A549 (cell line): ENCODE measurements around the gene RABGAP1L. TPM values are rescaled to one million over a fixed set of nuclear protein-coding genes. Genes with fewer than 3 reads are reported as not detected.

Experiments used
- ATAC-seq, 2 experiments: fragments of 200-7000 bp in 1 of 2; fragments of >200 bp in 1 of 2; cut with Nextera tagmentation in 1 of 2; cut with Tn5 transposase in 1 of 2; 3 replicates each; pipeline versions ENCODE4 v1.8.0 to v1.9.1; 2018 to 2020; ENCODE audit warnings: mild to moderate bottlenecking in 1 of 2, moderate library complexity in 1 of 2
- CTCF ChIA-PET: fragments of 300-600 bp; sonication (Branson Sonifier 250); formaldehyde crosslinking; extraction: SDS; loops from one replicate; lab custom pipeline; 2021; ENCODE audit warnings: antibody characterized with exemption, inconsistent platforms; lab: Yijun Ruan, JAX
- POLR2A ChIA-PET: fragments of 350-600 bp; formaldehyde crosslinking; extraction: SDS; loops from one replicate; lab custom pipeline; 2021; ENCODE audit warnings: antibody characterized with exemption, inconsistent platforms; lab: Yijun Ruan, JAX
- DNase-seq, 2 experiments: peaks; one replicate each; pipeline versions ENCODE4 v3.0.0 to v3.0.0-alpha.2; 2011 to 2016; ENCODE audit warnings: low read depth in 1 of 2, low spot score in 1 of 2
- FAIRE-seq: peaks from 2 replicates; lab custom pipeline; 2011; peaks lifted over from hg19 to GRCh38; lab: Jason Lieb, UNC
- H3K27ac ChIP-seq, 2 experiments: fragments of >200 bp; sonication (Bioruptor Twin); formaldehyde crosslinking; 3 replicates each; pipeline ENCODE4 v1.5.1; 2016 to 2017
- H3K4me1 ChIP-seq: fragments of >200 bp; sonication (Bioruptor Twin); formaldehyde crosslinking; 3 replicates; pipeline ENCODE4 v1.6.1; 2016
- H3K4me2 ChIP-seq: fragments of >200 bp; sonication (Bioruptor Twin); formaldehyde crosslinking; 3 replicates; pipeline ENCODE4 v1.6.1; 2016
- H3K4me3 ChIP-seq: fragments of >200 bp; sonication (Bioruptor Twin); formaldehyde crosslinking; 3 replicates; pipeline ENCODE4 v1.5.1; 2016
- H3K9me3 ChIP-seq: fragments of >200 bp; sonication (Bioruptor Twin); formaldehyde crosslinking; 3 replicates; pipeline ENCODE4 v1.6.1; 2016
- BHLHE40 ChIP-seq: IDR thresholded peaks from 2 replicates; pipeline ENCODE4 v1.6.1; 2012; ENCODE audit warnings: low read depth, low read length, inconsistent platforms
- CBX2 ChIP-seq: fragments of 200-600 bp; sonication (generic); IDR thresholded peaks from 2 replicates; pipeline ENCODE4 v1.6.1; 2016; ENCODE audit warnings: low read depth, mild to moderate bottlenecking, borderline replicate concordance
- GATA3 ChIP-seq: IDR thresholded peaks from 2 replicates; pipeline ENCODE4 v1.6.1; 2012; ENCODE audit warnings: borderline replicate concordance
- JUN ChIP-seq, 2 experiments: fragments of >200 bp; sonication (Bioruptor Twin); formaldehyde crosslinking; IDR thresholded peaks; 2 replicates in 1 of 2; 3 replicates in 1 of 2; pipeline ENCODE4 v1.6.1; 2016 to 2017
- MAFK ChIP-seq: fragments of 450-650 bp; IDR thresholded peaks from 2 replicates; pipeline ENCODE4 v1.6.1; 2014; ENCODE audit not compliant: partially characterized antibody
- NFE2L2 ChIP-seq: fragments of 150-350 bp; conservative IDR thresholded peaks from 2 replicates; pipeline ENCODE4 v1.6.1; 2014; ENCODE audit warnings: low read length
- POLR2A ChIP-seq: IDR thresholded peaks from 2 replicates; pipeline ENCODE4 v1.6.1; 2012; ENCODE audit warnings: mild to moderate bottlenecking, low read length
- RAD21 ChIP-seq, 2 experiments: fragments of >200 bp in 1 of 2; sonication (Bioruptor Twin) in 1 of 2; formaldehyde crosslinking in 1 of 2; IDR thresholded peaks in 1 of 2; conservative IDR thresholded peaks in 1 of 2; 2 replicates in 1 of 2; 3 replicates in 1 of 2; pipeline ENCODE4 v1.6.1; 2012 to 2018; ENCODE audit warnings: inconsistent platforms in 1 of 2
- TFCP2L1 ChIP-seq: fragments of 250-450 bp; sonication (Bioruptor Pico); IDR thresholded peaks from 2 replicates; pipeline ENCODE4 v1.5.0; 2021; ENCODE audit warnings: mild to moderate bottlenecking
- ZC3H11A ChIP-seq: fragments of 450-650 bp; IDR thresholded peaks from 2 replicates; pipeline ENCODE4 v1.6.1; 2014; ENCODE audit warnings: antibody characterized with exemption, mild to moderate bottlenecking
- ZNF302 ChIP-seq: fragments of 250-450 bp; sonication (Bioruptor Pico); IDR thresholded peaks from 2 replicates; pipeline ENCODE4 v1.9.0; 2021; ENCODE audit warnings: inconsistent platforms, mild to moderate bottlenecking, moderate library complexity
- WGBS: methylation state at CpG from one replicate; pipeline ENCODE4 v1.1.6; 2017; ENCODE audit errors: missing lambda C conversion rate; 5-methylcytosine and 5-hydroxymethylcytosine counted together
- polyA plus RNA-seq, 4 experiments: library from polyadenylated mRNA; depleted of rRNA in 3 of 4; stranded (reverse); fragments of >200 nt; fragmentation: RNase III in 1 of 4; extraction: RNeasy Plus Mini Kit Qiagen cat#74134 plus additional on column Dnase treatment in 1 of 4; gene quantifications; 2 replicates in 3 of 4; 3 replicates in 1 of 4; pipeline ENCODE4 v1.2.3, GENCODE V29; 2011 to 2017
- TF ChIP-seq, protein P1 (sequence below): fragments of 250-450 bp; sonication (Bioruptor Pico); IDR thresholded peaks from 2 replicates; pipeline ENCODE4 v1.5.0; 2020; ENCODE audit warnings: low read depth, mild to moderate bottlenecking, moderate library complexity
- TF ChIP-seq, protein P2 (sequence below): IDR thresholded peaks from 2 replicates; pipeline ENCODE4 v1.6.1; 2012
- TF ChIP-seq, protein P3 (sequence below): fragments of >200 bp; sonication (Bioruptor Twin); formaldehyde crosslinking; IDR thresholded peaks from 3 replicates; pipeline ENCODE4 v1.6.1; 2016
- TF ChIP-seq, protein P4 (sequence below): fragments of >200 bp; sonication (Bioruptor Twin); formaldehyde crosslinking; IDR thresholded peaks from 3 replicates; pipeline ENCODE4 v1.5.1; 2016

The RABGAP1L gene
- polyA plus RNA-seq, 2 of the 4 experiments (the other 2 are of a cell fraction), result 8.2 to 18.6 TPM

DNA sequence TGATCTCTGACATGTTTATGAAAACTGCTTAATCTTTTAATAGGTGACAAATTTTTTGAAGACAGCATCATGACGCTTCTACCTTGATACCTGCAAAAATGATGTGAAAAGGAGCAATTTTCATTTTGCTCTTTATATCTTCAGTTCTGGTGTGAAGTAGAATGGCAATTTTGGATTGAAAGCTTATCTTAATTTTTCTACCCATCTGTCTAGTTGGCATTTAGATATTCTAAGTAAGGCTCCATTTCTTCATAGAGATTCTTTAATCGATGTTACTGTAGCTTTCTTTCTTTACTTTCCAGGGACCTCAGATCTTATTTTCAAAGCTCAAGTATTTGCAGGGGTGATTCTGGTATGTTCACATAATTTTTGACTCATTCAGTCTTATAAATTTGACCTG, 256.2 kb downstream of the RABGAP1L start:
- no peak for TF ChIP-seq POLR2A
- no peak for TF ChIP-seq JUN (IDR thresholded peaks at IDR 0.05)
- TF ChIP-seq ZNF302 (CRISPR knock-in tag), result no peak
- no peak for TF ChIP-seq GATA3
- no peak for TF ChIP-seq RAD21 (conservative IDR thresholded peaks at IDR 0.05 in 1 of 2, IDR thresholded peaks at IDR 0.05 in 1 of 2)
- H3K4me3 ChIP-seq, result no peak overlapping the region
- POLR2A ChIA-PET, result no interaction called here
- ATAC-seq (no peak), FAIRE-seq (no peak), DNase-seq (no peak)
- H3K4me2 ChIP-seq, result no peak overlapping the region
- WGBS, result 85% methylated on average over 2 of the region's 2 CpGs
- H3K4me1 ChIP-seq, result no peaks in the 10 kb centered on the region
- no peak overlapping the region for H3K27ac ChIP-seq
- CTCF ChIA-PET, result no interaction called here
- H3K9me3 ChIP-seq, result no peaks in the 10 kb centered on the region

DNA sequence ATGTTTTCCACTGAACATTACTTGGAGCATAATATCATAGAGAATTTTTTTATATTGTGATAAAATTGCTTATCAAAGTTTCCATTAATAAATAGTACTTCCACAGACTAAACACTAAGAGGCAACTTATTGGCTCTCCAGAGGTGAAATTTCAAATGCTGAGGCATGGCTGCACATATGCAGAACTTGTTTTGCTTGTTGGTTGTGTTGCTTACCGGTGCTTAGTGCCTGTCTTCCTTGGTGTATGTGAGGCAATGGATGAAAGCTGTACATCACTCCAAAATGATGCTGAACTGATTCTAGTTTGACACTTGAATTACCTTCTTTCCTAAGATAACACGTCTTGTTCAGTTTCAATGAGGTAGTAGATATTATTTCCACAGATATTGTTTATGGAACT, 258.6 kb downstream of the RABGAP1L start:
- DNase-seq, result no peak
- POLR2A ChIA-PET, result no interaction called here
- ATAC-seq, result no peak
- CTCF ChIA-PET, result no interaction called here
- H3K4me3 ChIP-seq, result no peak overlapping the region
- H3K4me2 ChIP-seq, result no peak overlapping the region
- TF ChIP-seq MAFK (no peak), CBX2 (no peak), BHLHE40 (no peak), ZNF302 (CRISPR knock-in tag) (no peak), NFE2L2 (no peak)
- TF ChIP-seq, protein P1, sequence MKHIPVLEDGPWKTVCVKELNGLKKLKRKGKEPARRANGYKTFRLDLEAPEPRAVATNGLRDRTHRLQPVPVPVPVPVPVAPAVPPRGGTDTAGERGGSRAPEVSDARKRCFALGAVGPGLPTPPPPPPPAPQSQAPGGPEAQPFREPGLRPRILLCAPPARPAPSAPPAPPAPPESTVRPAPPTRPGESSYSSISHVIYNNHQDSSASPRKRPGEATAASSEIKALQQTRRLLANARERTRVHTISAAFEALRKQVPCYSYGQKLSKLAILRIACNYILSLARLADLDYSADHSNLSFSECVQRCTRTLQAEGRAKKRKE (CRISPR knock-in tag), result no peak
- TF ChIP-seq, protein P2, sequence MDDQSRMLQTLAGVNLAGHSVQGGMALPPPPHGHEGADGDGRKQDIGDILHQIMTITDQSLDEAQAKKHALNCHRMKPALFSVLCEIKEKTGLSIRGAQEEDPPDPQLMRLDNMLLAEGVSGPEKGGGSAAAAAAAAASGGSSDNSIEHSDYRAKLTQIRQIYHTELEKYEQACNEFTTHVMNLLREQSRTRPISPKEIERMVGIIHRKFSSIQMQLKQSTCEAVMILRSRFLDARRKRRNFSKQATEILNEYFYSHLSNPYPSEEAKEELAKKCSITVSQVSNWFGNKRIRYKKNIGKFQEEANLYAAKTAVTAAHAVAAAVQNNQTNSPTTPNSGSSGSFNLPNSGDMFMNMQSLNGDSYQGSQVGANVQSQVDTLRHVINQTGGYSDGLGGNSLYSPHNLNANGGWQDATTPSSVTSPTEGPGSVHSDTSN, result no peak
- TF ChIP-seq, protein P3, sequence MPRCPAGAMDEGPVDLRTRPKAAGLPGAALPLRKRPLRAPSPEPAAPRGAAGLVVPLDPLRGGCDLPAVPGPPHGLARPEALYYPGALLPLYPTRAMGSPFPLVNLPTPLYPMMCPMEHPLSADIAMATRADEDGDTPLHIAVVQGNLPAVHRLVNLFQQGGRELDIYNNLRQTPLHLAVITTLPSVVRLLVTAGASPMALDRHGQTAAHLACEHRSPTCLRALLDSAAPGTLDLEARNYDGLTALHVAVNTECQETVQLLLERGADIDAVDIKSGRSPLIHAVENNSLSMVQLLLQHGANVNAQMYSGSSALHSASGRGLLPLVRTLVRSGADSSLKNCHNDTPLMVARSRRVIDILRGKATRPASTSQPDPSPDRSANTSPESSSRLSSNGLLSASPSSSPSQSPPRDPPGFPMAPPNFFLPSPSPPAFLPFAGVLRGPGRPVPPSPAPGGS, result no peak
- TF ChIP-seq, all 56 proteins: peak for 0
- FAIRE-seq, result no peak
- Histone ChIP-seq H3K4me1 (no peaks in the 10 kb centered on the region), H3K9me3 (no peaks in the 10 kb centered on the region), H3K27ac (no peak overlapping the region)
- 65% methylated on average over 2 of the region's 2 CpGs for WGBS

DNA sequence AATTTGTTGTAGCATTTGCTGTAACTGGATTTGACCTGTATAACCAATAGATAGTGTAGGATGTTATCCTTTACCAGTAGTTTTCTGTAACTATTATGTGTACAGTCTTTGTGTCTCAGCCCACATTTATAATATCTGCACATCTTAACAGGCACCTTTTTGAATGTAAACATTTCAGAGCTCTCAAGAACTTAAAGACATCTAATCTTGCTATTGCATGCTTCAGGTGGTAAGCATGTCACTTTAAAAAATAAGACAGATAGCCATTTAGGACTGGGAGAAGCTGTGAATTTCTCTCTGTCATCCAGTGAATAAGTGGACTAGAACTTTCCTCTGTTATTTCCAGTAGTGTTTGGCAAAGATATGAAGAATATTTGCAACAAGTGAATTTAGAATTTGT, 265.8 kb downstream of the RABGAP1L start:
- no peak for TF ChIP-seq ZNF302 (CRISPR knock-in tag)
- TF ChIP-seq, protein P4, sequence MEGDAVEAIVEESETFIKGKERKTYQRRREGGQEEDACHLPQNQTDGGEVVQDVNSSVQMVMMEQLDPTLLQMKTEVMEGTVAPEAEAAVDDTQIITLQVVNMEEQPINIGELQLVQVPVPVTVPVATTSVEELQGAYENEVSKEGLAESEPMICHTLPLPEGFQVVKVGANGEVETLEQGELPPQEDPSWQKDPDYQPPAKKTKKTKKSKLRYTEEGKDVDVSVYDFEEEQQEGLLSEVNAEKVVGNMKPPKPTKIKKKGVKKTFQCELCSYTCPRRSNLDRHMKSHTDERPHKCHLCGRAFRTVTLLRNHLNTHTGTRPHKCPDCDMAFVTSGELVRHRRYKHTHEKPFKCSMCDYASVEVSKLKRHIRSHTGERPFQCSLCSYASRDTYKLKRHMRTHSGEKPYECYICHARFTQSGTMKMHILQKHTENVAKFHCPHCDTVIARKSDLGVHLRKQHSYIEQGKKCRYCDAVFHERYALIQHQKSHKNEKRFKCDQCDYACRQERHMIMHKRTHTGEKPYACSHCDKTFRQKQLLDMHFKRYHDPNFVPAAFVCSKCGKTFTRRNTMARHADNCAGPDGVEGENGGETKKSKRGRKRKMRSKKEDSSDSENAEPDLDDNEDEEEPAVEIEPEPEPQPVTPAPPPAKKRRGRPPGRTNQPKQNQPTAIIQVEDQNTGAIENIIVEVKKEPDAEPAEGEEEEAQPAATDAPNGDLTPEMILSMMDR, result no peak
- no peak for ATAC-seq

DNA sequence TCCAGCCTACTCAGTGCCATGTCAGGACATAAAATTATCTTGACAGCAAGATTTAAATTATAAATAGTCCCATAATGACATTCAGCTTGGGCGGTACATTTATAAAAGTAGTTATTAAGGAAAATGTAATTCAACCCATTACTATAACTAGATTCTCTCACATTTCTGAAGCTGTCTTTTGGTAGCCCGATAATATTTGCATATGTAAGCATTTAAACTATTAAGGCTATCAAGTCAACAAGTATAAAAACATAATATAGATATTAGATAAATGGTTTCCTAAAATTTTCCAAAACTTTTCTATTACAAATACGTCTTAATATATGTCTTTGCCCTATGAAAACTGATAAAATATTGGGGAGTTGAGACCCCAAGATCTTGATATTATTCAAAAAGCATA, 266.8 kb downstream of the RABGAP1L start:
- TF ChIP-seq TFCP2L1 (CRISPR knock-in tag) (no peak), NFE2L2 (no peak), MAFK (peak; percentile 67), ZC3H11A (no peak)
- ATAC-seq (no peak), DNase-seq (no peak), FAIRE-seq (no peak)
- Histone ChIP-seq H3K4me2 (no peak overlapping the region), H3K4me1 (no peaks in the 10 kb centered on the region), H3K4me3 (no peak overlapping the region), H3K9me3 (no peaks in the 10 kb centered on the region), H3K27ac (no peak overlapping the region)
- 84% methylated on average over 3 of the region's 3 CpGs for WGBS
- ChIA-PET POLR2A (no interaction called here), CTCF (no interaction called here)

More for the DNA sequence above, 265.8 kb downstream of the RABGAP1L start:
- FAIRE-seq, result no peak
- no peak overlapping the region for H3K4me2 ChIP-seq
- ChIA-PET CTCF (no interaction called here), POLR2A (no interaction called here)
- no peak overlapping the region for H3K27ac ChIP-seq
- no peak overlapping the region for H3K4me3 ChIP-seq
- no peaks in the 10 kb centered on the region for H3K4me1 ChIP-seq
- no peaks in the 10 kb centered on the region for H3K9me3 ChIP-seq
- DNase-seq, result no peak
